GM12878 (cell line): ENCODE results near the gene LYPD4. TPM values are rescaled to one million over a fixed set of nuclear protein-coding genes. Genes with fewer than 3 reads are reported as not detected.

ENCODE experiments used
- ASH2L ChIP-seq: fragments of 300-600, 200-600 bp; sonication (generic); IDR thresholded peaks from 2 replicates; pipeline ENCODE4 v1.6.1; 2017; ENCODE audit warnings: low read depth, mild to moderate bottlenecking, borderline replicate concordance
- ATF7 ChIP-seq: fragments of 450-650 bp; IDR thresholded peaks from 2 replicates; pipeline ENCODE4 v1.6.1; 2016; ENCODE audit warnings: low read depth, mild to moderate bottlenecking
- BCL11A ChIP-seq: IDR thresholded peaks from 2 replicates; pipeline ENCODE4 v1.6.1; 2011; ENCODE audit warnings: low read depth, low read length
- BRCA1 ChIP-seq: IDR thresholded peaks from 2 replicates; pipeline ENCODE4 v1.6.1; 2011; ENCODE audit warnings: low read depth, low read length, improper control_type of control experiment
- CBX5 ChIP-seq: sonication (generic); IDR thresholded peaks from 2 replicates; pipeline ENCODE4 v1.6.1; 2016; ENCODE audit warnings: low read depth, moderate library complexity, mild to moderate bottlenecking, inconsistent platforms
- EED ChIP-seq: sonication (generic); IDR thresholded peaks from 2 replicates; pipeline ENCODE4 v1.6.1; 2016; ENCODE audit warnings: antibody characterized with exemption, low read depth
- EP300 ChIP-seq, 2 experiments: fragments of 150-350 bp in 1 of 2; IDR thresholded peaks; 2 replicates each; pipeline ENCODE4 v1.6.1; 2011 to 2012; ENCODE audit warnings: low read depth in 2 of 2, low read length in 2 of 2, borderline replicate concordance in 1 of 2, improper control_type of control experiment in 1 of 2, inconsistent platforms in 1 of 2; ENCODE audit not compliant: control insufficient read depth in 1 of 2
- IKZF1 ChIP-seq: fragments of 450-650 bp; conservative IDR thresholded peaks from 2 replicates; pipeline ENCODE4 v1.6.1; 2017; ENCODE audit warnings: antibody characterized with exemption, mild to moderate bottlenecking
- IRF5 ChIP-seq: fragments of 450-650 bp; IDR thresholded peaks from 2 replicates; pipeline ENCODE4 v1.6.1; 2017; ENCODE audit warnings: borderline replicate concordance
- MTA2 ChIP-seq: fragments of 450-650 bp; IDR thresholded peaks from 2 replicates; pipeline ENCODE4 v1.6.1; 2016; ENCODE audit warnings: low read depth, mild to moderate bottlenecking, moderate library complexity
- MYC ChIP-seq: IDR thresholded peaks from 2 replicates; pipeline ENCODE4 v1.6.1; 2011; ENCODE audit warnings: mild to moderate bottlenecking, low read length, moderate library complexity, inconsistent platforms; ENCODE audit not compliant: insufficient read depth, insufficient replicate concordance, insufficient read length, severe bottlenecking
- PML ChIP-seq: IDR thresholded peaks from 2 replicates; pipeline ENCODE4 v1.6.1; 2012; ENCODE audit warnings: low read length, inconsistent platforms
- STAT1 ChIP-seq: fragments of 450-650 bp; conservative IDR thresholded peaks from 2 replicates; pipeline ENCODE4 v1.6.1; 2014; ENCODE audit warnings: antibody characterized with exemption, mild to moderate bottlenecking
- USF1 ChIP-seq: IDR thresholded peaks from 2 replicates; pipeline ENCODE4 v1.6.1; 2011; ENCODE audit warnings: borderline replicate concordance, low read depth, mild to moderate bottlenecking, moderate library complexity, mixed read lengths, low read length; ENCODE audit not compliant: insufficient read depth; ENCODE audit errors: extremely low read length
- WRNIP1 ChIP-seq: IDR thresholded peaks from 2 replicates; pipeline ENCODE4 v1.6.1; 2011; ENCODE audit warnings: low read depth, low read length, improper control_type of control experiment, borderline replicate concordance
- ZNF217 ChIP-seq: fragments of 450-650 bp; IDR thresholded peaks from 2 replicates; pipeline ENCODE4 v1.6.1; 2017; ENCODE audit warnings: antibody characterized with exemption, mild to moderate bottlenecking
- ZNF24 ChIP-seq: fragments of 450-650 bp; IDR thresholded peaks from 2 replicates; pipeline ENCODE4 v1.6.1; 2017; ENCODE audit warnings: antibody characterized with exemption, mild to moderate bottlenecking
- ZNF274 ChIP-seq: IDR thresholded peaks from one replicate; pipeline ENCODE4 v1.8.0; 2011; ENCODE audit not compliant: insufficient read length, insufficient read depth
- ZZZ3 ChIP-seq: IDR thresholded peaks from 2 replicates; pipeline ENCODE4 v1.6.1; 2011; ENCODE audit warnings: low read depth; ENCODE audit not compliant: control insufficient read depth, insufficient read length
- polyA plus RNA-seq, 11 experiments: library from polyadenylated mRNA; depleted of rRNA in 4 of 11; unstranded in 6 of 11; stranded (reverse) in 5 of 11; fragments of >200 nt; fragmentation: Nextera tagmentation in 4 of 11; fragmentation: Illumina TruSeq in 1 of 11; extraction: Ambion mirVana in 4 of 11; extraction: Trizol in 1 of 11; gene quantifications; 1 replicate in 1 of 11; 2 replicates in 10 of 11; pipeline versions ENCODE4 v1.2.1 to v1.2.3, GENCODE V29; 2011 to 2016; ENCODE audit warnings: inconsistent platforms in 2 of 11, missing spikeins in 2 of 11, low read depth in 1 of 11
- total RNA-seq, 4 experiments: library from RNA; depleted of rRNA in 3 of 4; stranded (reverse); fragments of >200 nt in 3 of 4; fragmentation: Illumina TruSeq in 1 of 4; extraction: Trizol in 1 of 4; gene quantifications; 2 replicates each; pipeline versions ENCODE4 v1.2.1 to v1.2.3, GENCODE V29; 2013 to 2021
- TF ChIP-seq, protein P1 (sequence below): fragments of 450-650 bp; IDR thresholded peaks from 2 replicates; pipeline ENCODE4 v1.6.1; 2017; ENCODE audit warnings: mild to moderate bottlenecking, moderate library complexity
- TF ChIP-seq, protein P2 (sequence below): fragments of 150-350 bp; IDR thresholded peaks from 2 replicates; pipeline ENCODE4 v1.6.1; 2016; ENCODE audit warnings: low read depth, low read length

Gene LYPD4
- total and polyA plus RNA-seq, 10 of the 15 experiments (the other 5 are each of a cell fraction or from before 2014, with no cell fraction given): not detected

- TF ChIP-seq EP300 (IDR thresholded peaks at IDR 0.05; ENCODE audit: borderline replicate concordance in 1 of 2, control insufficient read depth in 1 of 2, low read depth in 2 of 2, low read length in 2 of 2) (peak in 1 of 2 experiments; percentile 18; a peak in 1 of 4 replicates), BCL11A (no peak), CBX5 (no peak), EED (peak; percentile 43; the same call in 1 of the 2 replicates), MYC (no peak), WRNIP1 (no peak), ZNF274 (no peak), MTA2 (no peak), ATF7 (peak; percentile 21; the same call in 1 of the 2 replicates), IKZF1 (peak; percentile 73), IRF5 (no peak), BRCA1 (no peak), PML (no peak), STAT1 (no peak), ZNF217 (no peak), ZZZ3 (no peak), ZNF24 (no peak), ASH2L (no peak), USF1 (no peak)
- TF ChIP-seq, protein P1, sequence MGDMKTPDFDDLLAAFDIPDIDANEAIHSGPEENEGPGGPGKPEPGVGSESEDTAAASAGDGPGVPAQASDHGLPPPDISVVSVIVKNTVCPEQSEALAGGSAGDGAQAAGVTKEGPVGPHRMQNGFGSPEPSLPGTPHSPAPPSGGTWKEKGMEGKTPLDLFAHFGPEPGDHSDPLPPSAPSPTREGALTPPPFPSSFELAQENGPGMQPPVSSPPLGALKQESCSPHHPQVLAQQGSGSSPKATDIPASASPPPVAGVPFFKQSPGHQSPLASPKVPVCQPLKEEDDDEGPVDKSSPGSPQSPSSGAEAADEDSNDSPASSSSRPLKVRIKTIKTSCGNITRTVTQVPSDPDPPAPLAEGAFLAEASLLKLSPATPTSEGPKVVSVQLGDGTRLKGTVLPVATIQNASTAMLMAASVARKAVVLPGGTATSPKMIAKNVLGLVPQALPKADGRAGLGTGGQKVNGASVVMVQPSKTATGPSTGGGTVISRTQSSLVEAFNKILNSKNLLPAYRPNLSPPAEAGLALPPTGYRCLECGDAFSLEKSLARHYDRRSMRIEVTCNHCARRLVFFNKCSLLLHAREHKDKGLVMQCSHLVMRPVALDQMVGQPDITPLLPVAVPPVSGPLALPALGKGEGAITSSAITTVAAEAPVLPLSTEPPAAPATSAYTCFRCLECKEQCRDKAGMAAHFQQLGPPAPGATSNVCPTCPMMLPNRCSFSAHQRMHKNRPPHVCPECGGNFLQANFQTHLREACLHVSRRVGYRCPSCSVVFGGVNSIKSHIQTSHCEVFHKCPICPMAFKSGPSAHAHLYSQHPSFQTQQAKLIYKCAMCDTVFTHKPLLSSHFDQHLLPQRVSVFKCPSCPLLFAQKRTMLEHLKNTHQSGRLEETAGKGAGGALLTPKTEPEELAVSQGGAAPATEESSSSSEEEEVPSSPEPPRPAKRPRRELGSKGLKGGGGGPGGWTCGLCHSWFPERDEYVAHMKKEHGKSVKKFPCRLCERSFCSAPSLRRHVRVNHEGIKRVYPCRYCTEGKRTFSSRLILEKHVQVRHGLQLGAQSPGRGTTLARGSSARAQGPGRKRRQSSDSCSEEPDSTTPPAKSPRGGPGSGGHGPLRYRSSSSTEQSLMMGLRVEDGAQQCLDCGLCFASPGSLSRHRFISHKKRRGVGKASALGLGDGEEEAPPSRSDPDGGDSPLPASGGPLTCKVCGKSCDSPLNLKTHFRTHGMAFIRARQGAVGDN: no peak
- TF ChIP-seq, protein P2, sequence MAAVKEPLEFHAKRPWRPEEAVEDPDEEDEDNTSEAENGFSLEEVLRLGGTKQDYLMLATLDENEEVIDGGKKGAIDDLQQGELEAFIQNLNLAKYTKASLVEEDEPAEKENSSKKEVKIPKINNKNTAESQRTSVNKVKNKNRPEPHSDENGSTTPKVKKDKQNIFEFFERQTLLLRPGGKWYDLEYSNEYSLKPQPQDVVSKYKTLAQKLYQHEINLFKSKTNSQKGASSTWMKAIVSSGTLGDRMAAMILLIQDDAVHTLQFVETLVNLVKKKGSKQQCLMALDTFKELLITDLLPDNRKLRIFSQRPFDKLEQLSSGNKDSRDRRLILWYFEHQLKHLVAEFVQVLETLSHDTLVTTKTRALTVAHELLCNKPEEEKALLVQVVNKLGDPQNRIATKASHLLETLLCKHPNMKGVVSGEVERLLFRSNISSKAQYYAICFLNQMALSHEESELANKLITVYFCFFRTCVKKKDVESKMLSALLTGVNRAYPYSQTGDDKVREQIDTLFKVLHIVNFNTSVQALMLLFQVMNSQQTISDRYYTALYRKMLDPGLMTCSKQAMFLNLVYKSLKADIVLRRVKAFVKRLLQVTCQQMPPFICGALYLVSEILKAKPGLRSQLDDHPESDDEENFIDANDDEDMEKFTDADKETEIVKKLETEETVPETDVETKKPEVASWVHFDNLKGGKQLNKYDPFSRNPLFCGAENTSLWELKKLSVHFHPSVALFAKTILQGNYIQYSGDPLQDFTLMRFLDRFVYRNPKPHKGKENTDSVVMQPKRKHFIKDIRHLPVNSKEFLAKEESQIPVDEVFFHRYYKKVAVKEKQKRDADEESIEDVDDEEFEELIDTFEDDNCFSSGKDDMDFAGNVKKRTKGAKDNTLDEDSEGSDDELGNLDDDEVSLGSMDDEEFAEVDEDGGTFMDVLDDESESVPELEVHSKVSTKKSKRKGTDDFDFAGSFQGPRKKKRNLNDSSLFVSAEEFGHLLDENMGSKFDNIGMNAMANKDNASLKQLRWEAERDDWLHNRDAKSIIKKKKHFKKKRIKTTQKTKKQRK: no peak
- TF ChIP-seq, all 136 proteins: peak for 28
Observed at GRCh38 chr19:41887711-41888382, 43.4 kb upstream of the LYPD4 start (continued).
